Brain pericyte (primary cell): ENCODE measurements around the gene EFHD2.
"Not testable (repeated sequence)": the region's sequence is repeated elsewhere in the genome, so short reads cannot be mapped to it uniquely, and the experiment has no call there.

Source experiments
- DNase-seq: peaks from one replicate; pipeline ENCODE4 v3.0.0-alpha.2; 2012; ENCODE audit warnings: low read depth, low spot score

Gene EFHD2

DNA sequence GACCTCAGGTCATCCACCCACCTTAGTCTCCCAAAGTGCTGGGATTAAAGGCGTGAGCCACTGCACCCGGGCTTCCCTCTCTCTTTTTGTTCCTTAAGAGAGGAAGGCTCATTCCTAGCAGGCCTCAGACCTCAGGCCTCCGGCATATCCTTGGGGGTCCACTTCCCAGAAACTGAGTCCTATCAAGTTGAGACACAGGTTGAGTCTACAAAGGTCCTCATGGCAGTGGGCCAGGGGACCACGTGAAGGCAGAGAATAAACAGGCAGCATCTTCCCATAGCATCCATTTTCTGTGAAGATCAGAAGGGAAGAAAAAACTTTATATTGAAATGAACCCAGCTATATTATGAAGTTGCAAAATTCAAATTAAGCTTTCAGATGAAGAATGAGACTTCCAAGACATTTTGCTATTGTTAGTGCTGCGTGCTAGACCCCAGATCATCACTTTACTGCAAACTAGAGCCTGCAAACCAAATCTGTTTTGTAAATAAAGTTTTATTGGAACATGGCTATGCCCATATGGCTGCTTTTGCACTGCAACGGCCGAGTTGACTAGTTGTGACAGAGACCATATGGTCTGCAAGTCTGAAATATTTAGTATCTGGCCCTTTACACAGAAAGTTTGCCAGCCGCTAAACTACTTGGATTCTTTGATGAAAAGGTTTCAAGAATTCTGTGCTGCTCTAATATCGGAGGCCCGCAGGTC, 43.3 kb downstream of the EFHD2 start:
- no peak for DNase-seq

DNA sequence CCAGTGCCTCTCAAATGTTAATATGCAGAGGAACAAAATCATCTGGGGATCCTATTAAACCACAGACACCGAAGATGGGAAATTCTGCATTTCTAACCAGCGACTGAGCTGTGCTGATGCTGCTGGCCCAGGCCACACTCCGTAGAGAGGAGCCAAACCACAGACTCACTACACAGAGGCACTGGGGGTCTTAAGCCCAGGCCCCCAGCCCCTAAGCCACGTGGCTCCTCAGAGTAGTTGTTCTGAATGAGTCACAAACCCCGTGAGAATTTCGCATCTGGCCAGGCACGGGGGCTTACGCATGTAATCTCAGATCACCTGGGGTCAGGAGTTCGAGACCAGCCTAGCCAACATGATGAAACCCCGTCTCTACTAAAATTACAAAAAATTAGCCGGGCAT, 44.0 kb downstream of the EFHD2 start:
- DNase-seq, result no peak

DNA sequence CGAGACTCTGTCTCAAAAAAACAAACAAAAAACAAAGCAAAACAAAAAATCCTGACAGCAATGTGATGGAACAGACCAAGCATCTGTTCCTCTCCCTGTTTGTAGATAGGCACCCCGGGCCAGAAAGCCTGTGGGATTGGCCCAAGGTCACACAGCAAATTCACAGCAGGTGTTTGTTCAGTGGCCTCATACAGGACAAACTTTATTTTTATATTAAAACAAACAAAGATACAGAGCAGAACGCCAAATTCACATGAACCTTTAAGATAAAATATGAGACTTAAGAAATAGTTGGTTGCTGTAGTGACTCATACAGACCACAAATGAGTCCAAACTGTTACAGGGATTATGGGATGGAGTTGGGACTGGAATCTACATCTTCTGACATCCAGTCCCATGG, 44.6 kb downstream of the EFHD2 start:
- peak; percentile 45 for DNase-seq

- DNase-seq, result no peak
Observed at GRCh38 chr1:15455522-15455921, 45.8 kb downstream of the EFHD2 start.

- DNase-seq, result no peak
Observed at GRCh38 chr1:15456313-15456954, 46.7 kb downstream of the EFHD2 start, which contains the start of gene CELA2A. TSS of gene CELA2A (plus strand) at chr1:15456732. CDS start at chr1:15456754, 22 bp downstream.

DNA sequence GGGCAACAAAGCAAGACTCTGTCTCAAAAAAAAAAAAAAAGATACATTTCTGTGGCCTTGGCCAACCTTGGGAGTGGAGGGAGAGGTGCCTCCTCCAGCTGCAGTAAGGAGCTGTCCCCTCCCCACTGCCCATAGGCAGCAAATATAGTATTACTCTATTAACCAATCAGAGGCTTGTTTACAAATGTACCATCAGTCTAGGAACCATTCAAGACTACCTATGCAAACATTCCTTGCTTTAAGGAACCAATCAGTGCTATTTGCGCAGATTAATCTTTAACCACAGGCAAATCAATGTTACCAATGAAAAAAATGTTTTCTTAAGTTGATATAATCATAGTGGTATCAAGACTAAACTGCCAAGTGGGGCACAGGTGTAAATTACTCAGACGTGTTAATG, 47.9 kb downstream of the EFHD2 start:
- DNase-seq, result no peak

GRCh38 chr1:15458388-15458787, 48.7 kb downstream of the EFHD2 start:
- DNase-seq, result not testable (repeated sequence)

DNA sequence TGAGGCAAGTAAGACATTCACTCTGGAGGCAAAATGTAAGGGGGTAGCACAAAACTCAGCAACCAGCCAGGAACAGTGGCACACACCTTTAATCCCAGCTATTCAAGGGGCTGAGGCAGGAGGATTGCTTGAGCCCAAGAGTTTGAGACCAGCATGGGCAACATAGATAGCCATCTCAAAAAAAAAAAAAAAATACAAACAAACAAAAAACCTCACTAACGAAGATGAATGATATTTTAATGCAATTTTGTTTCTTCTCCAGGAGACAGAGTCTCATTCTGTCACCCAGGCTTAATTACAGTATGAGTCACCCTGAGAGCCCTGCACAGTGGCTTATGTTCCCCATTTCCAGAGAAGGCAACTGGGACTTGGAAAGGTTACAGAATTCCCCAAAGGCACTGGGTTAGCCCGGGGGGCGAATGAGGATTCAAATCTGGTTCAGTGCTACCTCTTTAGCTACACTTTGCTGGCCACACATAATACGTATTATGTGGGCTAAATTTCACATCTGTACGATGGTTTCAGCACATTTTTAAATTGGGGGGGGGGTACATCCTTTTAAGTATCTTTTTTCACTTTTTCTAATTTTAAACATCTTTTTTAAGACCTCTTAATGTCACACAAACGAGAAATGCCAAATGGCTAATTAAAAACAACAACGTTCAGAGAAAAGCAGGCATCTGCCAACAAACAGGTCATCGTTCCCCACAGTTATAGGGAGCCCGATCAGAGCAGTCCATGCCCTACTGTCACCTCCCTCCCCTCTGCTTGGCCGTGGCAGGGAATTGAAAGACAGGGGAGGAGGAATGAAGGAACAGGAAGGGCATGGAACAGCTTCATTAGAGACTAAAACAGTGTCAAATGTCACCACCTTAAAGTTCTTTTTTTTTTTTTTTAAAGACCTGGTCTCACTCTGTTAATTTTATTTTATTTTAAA, 50.4 kb downstream of the EFHD2 start:
- no peak for DNase-seq

GRCh38 chr1:15460708-15461095, 51.0 kb downstream of the EFHD2 start:
- DNase-seq, result no peak

- not testable (repeated sequence) for DNase-seq
Observed at GRCh38 chr1:15463064-15463800, 53.5 kb downstream of the EFHD2 start.

DNA sequence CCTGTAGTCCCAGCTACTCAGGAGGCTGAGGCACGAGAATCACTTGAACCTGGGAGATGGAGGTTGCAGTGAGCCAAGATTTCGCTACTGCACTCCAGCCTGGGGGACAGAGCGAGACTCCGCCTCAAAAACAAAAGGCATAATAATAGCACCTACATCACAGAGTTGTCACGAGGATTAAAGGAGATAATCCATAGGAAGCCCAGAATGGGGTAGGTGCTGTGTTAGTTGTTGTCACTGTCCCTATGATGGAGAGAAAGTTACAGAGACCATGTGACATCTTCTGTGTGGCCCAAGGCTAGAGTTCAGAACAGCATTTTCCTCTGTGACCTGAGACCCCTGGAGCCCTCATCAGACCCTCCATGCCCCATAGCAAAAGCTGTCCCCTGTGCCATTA, 54.2 kb downstream of the EFHD2 start:
- DNase-seq, result not testable (repeated sequence)

DNA sequence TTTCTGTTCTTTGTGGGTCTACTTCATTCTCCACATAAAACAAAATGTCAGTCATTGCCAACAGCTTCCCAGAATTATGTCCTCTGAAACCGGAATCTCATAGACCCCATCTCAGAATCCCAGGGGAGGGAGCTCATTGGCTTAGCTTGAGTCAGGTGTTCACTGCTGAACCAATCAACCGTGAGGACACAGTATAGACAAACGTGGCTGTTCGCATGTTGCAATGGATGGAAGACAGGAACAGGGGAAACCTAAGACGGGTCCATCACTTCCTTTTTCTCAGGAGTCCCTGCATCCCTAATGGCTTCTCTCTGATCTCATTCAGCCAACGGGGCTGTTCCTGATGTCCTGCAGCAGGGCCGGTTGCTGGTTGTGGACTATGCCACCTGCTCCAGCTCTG, 56.0 kb downstream of the EFHD2 start:
- DNase-seq, result no peak

GRCh38 chr1:15466955-15467625, 57.4 kb downstream of the EFHD2 start:
- not testable (repeated sequence) for DNase-seq

DNA sequence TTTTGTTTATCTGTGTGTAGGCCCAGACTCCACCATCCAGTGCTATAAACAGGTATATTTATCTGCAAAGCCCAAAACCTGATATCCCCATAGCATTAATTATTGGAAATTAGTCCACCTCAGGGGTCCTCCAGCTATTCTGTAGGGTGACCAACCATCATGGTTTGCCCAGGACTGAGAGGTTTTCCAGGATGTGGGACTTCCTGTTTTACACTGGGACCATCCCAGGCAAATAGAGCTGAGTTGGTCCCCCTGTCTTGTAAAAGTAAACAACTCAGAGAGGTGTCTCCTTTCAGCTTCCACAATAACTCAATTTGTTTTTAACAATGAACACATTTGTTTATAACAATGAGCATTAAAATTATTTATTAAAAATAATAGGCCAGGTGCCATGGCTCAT, 58.5 kb downstream of the EFHD2 start:
- DNase-seq, result no peak

DNA sequence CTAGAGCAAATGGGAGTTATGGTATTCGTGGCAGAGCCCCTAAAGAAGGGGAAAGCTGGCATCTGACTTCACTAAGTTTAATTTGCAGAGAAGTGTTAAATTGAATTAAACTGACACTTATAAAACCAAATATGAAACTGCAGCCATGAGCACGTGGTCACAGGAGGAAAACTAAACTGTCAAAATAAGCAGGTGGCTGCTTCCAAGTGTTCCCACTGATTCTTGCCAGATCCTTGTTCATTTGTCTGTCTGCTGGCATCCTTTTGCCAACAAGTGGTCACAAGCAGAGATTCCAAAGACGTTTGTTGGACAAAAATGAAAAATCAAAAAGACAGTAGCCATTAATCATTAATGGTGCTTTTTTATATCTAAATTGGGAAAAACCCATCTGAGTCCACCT, 59.7 kb downstream of the EFHD2 start:
- DNase-seq, result no peak

DNA sequence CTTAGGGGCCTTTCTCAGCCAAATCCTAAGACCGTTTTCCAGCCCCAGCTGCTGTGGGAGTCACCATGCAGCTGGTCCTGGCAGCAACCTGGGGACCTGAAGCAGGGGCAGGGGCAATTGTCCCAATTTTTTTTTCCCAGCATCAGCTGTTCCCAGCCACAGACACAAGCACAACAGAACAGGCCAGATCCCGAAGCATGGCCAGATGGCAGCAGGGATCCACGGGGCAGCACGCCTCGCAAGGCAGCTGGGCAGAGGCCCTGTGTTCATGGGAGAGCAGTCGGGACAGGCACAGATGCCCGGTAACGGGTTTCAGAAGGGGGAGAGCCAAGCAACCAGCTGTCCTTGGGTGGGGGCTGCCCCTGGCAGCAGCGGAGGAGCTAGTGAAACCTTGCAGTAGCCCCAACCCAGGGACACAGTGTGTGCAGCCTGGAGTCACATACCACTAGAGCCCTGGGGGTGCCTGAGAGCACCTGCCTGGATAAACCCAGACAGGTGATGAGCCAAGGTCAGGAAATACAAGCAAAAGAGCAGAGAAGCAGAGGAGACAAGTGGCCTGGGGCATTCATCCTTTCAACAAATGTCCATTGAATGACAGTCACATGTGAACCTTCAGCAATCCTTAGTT, 60.2 kb downstream of the EFHD2 start:
- not testable (repeated sequence) for DNase-seq

DNA sequence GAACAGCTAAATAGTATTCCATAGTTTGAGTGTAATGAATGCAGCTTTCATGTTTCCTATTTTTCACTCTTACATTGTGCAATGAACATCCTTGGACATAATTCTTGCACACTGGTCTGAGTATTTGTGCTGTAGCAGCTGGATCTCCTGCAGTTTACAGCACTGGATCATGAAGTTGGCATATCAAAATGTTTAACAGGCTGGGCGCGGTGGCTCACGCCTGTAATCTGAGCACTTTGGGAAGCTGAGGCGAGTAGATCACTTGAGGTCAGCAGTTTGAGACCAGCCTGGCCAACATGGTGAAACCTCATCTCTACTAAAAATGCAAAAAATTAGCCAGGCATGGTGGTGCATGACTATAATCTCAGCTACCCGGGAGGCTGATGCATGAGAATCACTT, 61.4 kb downstream of the EFHD2 start:
- DNase-seq, result not testable (repeated sequence)

DNA sequence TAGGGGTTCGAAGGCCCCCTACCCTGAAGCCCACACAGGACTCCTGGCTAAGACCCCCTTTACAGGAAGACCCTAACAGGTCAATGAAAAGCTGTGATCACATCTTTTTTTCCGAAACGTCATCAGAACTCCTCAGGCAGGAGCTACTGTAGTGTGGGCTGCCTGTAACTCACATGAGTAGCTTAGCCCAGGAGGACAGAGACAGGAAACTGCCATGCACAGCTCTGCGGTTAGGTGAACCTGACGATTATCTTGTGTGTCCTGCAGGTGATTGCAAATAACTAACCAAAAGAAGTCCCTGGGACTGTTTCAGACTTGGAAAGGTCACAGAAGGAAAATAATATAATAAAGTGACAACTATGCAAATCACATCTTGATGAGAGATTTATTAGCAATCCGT, 62.0 kb downstream of the EFHD2 start:
- not testable (repeated sequence) for DNase-seq

DNA sequence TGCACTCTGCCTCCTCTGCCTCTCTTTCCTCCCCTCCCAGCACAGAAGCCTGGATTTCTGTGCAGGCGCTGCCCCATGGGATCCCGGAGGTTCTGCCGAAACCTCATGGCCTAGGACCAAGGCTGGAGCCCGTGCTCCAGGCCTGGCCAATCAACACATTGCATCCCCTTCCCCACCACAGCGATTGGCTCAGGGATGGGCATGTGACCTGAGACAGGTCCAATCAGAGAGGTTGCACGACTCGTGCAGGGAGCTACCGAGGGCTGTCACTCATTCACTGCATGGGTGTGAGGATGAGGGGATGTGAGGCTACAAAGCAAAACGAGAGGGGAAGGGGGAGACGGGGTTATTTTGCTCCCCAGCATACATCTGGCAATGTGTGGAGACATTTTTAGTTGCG, 62.9 kb downstream of the EFHD2 start:
- no peak for DNase-seq

DNA sequence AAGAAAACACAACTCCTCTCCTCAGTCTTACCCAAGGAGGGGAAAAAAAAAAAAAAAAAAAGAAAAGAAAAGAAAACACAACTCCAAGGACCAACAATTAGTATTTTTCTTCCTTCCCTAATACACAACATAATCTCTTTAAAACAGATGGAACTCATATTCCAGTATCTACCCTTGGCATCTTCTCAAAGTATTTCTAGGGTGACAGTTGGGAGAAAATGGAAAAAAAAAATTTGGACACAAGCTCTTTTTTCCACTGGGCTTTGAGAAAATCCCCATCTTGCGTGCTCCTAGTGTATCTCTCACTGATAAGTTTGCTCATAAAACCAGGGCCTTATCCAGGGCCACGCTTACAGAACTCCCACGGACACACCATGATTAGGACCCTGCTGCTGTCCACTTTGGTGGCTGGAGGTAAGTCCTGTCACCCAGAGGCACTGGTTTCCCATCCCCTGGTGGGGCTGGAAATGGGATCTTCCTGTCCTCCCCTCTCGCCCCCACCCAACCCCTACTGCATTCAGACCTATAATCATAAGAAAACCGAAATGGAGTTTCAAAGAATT, 66.1 kb downstream of the EFHD2 start, which contains the start of gene CELA2B:
Gene CELA2B, plus strand, starts transcription at position 353 of the 563 bp plus-strand sequence. Its CDS starts 22 bp downstream, at position 375.
- no peak for DNase-seq
